SK-N-SH (cell line): Measurements from ENCODE around the gene C2CD3. TPM values are rescaled to one million over a fixed set of nuclear protein-coding genes. Genes with fewer than 3 reads are reported as not detected.
"Not testable (repeated sequence)": the region's sequence is repeated elsewhere in the genome, so short reads cannot be mapped to it uniquely, and the experiment has no call there.

Experiments
- CTCF ChIA-PET: fragments of 300-600, 350-600 bp; formaldehyde crosslinking; extraction: SDS; loops from one replicate; lab custom pipeline; 2021; lab: Yijun Ruan, JAX
- POLR2A ChIA-PET: fragments of 350-600 bp; sonication (Branson Sonifier 250); formaldehyde crosslinking; extraction: SDS; loops from one replicate; lab custom pipeline; 2020; ENCODE audit warnings: antibody characterized with exemption, inconsistent platforms; lab: Yijun Ruan, JAX
- DNase-seq: peaks from one replicate; pipeline ENCODE4 v3.0.0; 2012
- H2AFZ ChIP-seq: fragments of 200-600 bp; sonication (generic); 2 replicates; pipeline ENCODE4 v1.8.1; 2016; ENCODE audit warnings: antibody characterized with exemption, mild to moderate bottlenecking, low read depth
- H3F3A ChIP-seq: fragments of 200-600 bp; sonication (generic); replicated peaks from 2 replicates; pipeline ENCODE3; 2016; ENCODE audit warnings: antibody characterized with exemption, mild to moderate bottlenecking; ENCODE audit not compliant: insufficient read depth
- H3K27ac ChIP-seq, 2 experiments: fragments of 200-500 bp in 1 of 2; fragments of 200-600 bp in 1 of 2; sonication (Bioruptor generic) in 1 of 2; sonication (generic), shearing (Covaris generic) in 1 of 2; 2 replicates each; pipeline versions ENCODE4 v1.5.1 to v1.6.1; 2014 to 2016; ENCODE audit warnings: low read depth in 2 of 2, inconsistent platforms in 1 of 2, low read length in 1 of 2, mild to moderate bottlenecking in 1 of 2, mixed read lengths in 1 of 2
- H3K27me3 ChIP-seq: fragments of 200-600 bp; sonication (generic), shearing (Covaris generic); 2 replicates; pipeline ENCODE4 v1.6.1; 2016; ENCODE audit warnings: mixed run types; ENCODE audit not compliant: insufficient read depth
- H3K36me3 ChIP-seq, 2 experiments: fragments of 200-500 bp in 1 of 2; fragments of 200-600 bp in 1 of 2; sonication (Bioruptor generic) in 1 of 2; sonication (generic) in 1 of 2; replicated peaks in 1 of 2; 2 replicates each; pipeline versions ENCODE3 to v1.5.1; 2014 to 2016; ENCODE audit warnings: low read length in 1 of 2, mild to moderate bottlenecking in 1 of 2; ENCODE audit not compliant: insufficient read depth in 2 of 2, control insufficient read depth in 1 of 2
- H3K4me1 ChIP-seq, 2 experiments: fragments of 200-500 bp in 1 of 2; fragments of 200-600 bp in 1 of 2; sonication (Bioruptor generic) in 1 of 2; sonication (generic), shearing (Covaris generic) in 1 of 2; 2 replicates each; pipeline versions ENCODE4 v1.5.1 to v1.6.1; 2014 to 2016; ENCODE audit warnings: low read depth in 1 of 2, low read length in 1 of 2, mixed run types in 1 of 2; ENCODE audit not compliant: insufficient read depth in 2 of 2, control insufficient read depth in 1 of 2
- H3K4me2 ChIP-seq: fragments of 200-600 bp; sonication (generic), shearing (Covaris generic); 2 replicates; pipeline ENCODE4 v1.6.1; 2017; ENCODE audit warnings: mixed run types
- H3K4me3 ChIP-seq, 2 experiments: fragments of 200-500 bp in 1 of 2; fragments of 200-600 bp in 1 of 2; sonication (Bioruptor generic) in 1 of 2; sonication (generic), shearing (Covaris generic) in 1 of 2; 2 replicates each; pipeline versions ENCODE4 v1.5.1 to v1.8.1; 2014 to 2016; ENCODE audit warnings: low read depth in 2 of 2, inconsistent platforms in 1 of 2, low read length in 1 of 2, mild to moderate bottlenecking in 1 of 2, mixed read lengths in 1 of 2, moderate library complexity in 1 of 2
- H3K79me2 ChIP-seq: fragments of 200-600 bp; sonication (generic); 2 replicates; pipeline ENCODE4 v1.8.1; 2017; ENCODE audit warnings: mild to moderate bottlenecking; ENCODE audit not compliant: insufficient read depth
- H3K9ac ChIP-seq: fragments of 200-600 bp; sonication (generic); 2 replicates; pipeline ENCODE4 v1.6.1; 2017; ENCODE audit warnings: mixed run types
- H3K9me2 ChIP-seq: fragments of 200-600 bp; sonication (generic); 2 replicates; pipeline ENCODE4 v1.6.1; 2017; ENCODE audit warnings: mixed run types
- H3K9me3 ChIP-seq: fragments of 200-600 bp; sonication (generic); 2 replicates; pipeline ENCODE4 v1.6.1; 2017; ENCODE audit warnings: mixed run types, mild to moderate bottlenecking, moderate library complexity
- H4K20me1 ChIP-seq: fragments of 200-600 bp; sonication (generic); 2 replicates; pipeline ENCODE4 v1.6.1; 2017; ENCODE audit warnings: mild to moderate bottlenecking, mixed run types; ENCODE audit not compliant: insufficient read depth
- ELF1 ChIP-seq: IDR thresholded peaks from 2 replicates; pipeline ENCODE4 v1.4.0; 2012
- WGBS: methylation state at CpG from one replicate; pipeline ENCODE4 v1.1.6; 2017; ENCODE audit warnings: low lambda C conversion rate; 5-methylcytosine and 5-hydroxymethylcytosine counted together
- polyA plus RNA-seq, 3 experiments: library from polyadenylated mRNA; depleted of rRNA; stranded (reverse); fragments of >200 nt; gene quantifications; 2 replicates each; pipeline ENCODE4 v1.2.3, GENCODE V29; 2012
- TF ChIP-seq, protein P1 (sequence below): IDR thresholded peaks from 2 replicates; pipeline ENCODE4 v1.4.0; 2012; ENCODE audit warnings: low read depth, borderline replicate concordance
- TF ChIP-seq, protein P2 (sequence below): fragments of 200-600 bp; sonication (generic); IDR thresholded peaks from 2 replicates; pipeline ENCODE4 v1.6.1; 2017; ENCODE audit warnings: antibody characterized with exemption, mild to moderate bottlenecking, moderate library complexity
- TF ChIP-seq, protein P3 (sequence below): IDR thresholded peaks from 2 replicates; pipeline ENCODE4 v1.6.1; 2012; ENCODE audit warnings: mild to moderate bottlenecking, low read depth, low read length, moderate library complexity
- TF ChIP-seq, protein P4 (sequence below): fragments of 150-350 bp; IDR thresholded peaks from 2 replicates; pipeline ENCODE4 v1.6.1; 2016; ENCODE audit warnings: mild to moderate bottlenecking, low read depth, low read length

The C2CD3 gene
- polyA plus RNA-seq, 1 of the 3 experiments (the other 2 are of a cell fraction) = 7.0 TPM

DNA sequence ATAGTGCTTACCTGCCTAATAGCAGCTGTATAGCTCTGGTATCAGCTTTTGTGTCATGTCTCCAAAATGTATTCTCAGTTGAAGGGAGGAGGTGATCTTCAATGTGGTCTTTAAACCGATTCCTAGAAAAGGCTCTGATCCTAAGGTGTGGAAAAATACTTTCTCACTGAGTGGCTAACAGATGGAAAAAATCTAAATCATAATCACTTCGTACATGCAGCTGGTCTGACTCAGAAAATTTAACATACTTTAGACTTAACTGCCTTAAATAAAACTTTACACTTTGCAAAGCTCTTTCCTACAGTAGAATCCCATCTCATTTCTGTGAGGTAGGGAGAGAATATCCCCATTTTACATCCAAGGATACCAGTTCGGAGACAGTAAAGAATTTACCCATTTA is 38.0 kb downstream of the C2CD3 start:
- Histone ChIP-seq H3K36me3 (peaks cover 22 to 32% of the 10 kb centered on the region in 2 experiments), H3K27ac (no peak overlapping the region; a peak in 1 of 4 replicates), H3K27me3 (no peaks in the 10 kb centered on the region), H3K79me2 (no peaks in the 10 kb centered on the region), H3K9me3 (no peaks in the 10 kb centered on the region), H3K9ac (no peak overlapping the region), H3K9me2 (no peaks in the 10 kb centered on the region), H3K4me2 (no peak overlapping the region), H2AFZ (no peak overlapping the region), H4K20me1 (no peaks in the 10 kb centered on the region), H3K4me3 (no peak overlapping the region), H3K4me1 (peaks cover 2 to 29% of the 10 kb centered on the region in 2 experiments; a peak in 2 of 4 replicates), H3F3A (peaks cover 11% of the 10 kb centered on the region)
- ChIA-PET CTCF (no interaction called here), POLR2A (no interaction called here)
- 76% methylated on average over 3 of the region's 3 CpGs for WGBS
- no peak for TF ChIP-seq ELF1
- DNase-seq = no peak

DNA sequence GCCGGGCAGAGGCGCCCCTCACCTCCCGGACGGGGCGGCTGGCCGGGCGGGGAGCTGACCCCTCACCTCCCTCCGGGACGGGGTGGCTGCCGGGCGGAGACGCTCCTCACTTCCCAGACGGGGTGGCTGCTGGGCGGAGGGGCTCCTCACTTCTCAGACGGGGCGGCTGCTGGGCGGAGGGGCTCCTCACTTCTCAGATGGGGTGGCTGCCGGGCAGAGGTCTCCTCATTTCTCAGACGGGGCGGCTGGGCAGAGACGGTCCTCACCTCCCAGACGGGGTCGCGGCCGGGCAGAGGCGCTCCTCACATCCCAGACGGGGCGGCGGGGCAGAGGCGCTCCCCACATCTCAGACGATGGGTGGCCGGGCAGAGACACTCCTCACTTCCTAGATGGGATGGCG is 41.7 kb downstream of the C2CD3 start:
- H3K4me1 ChIP-seq, H3K9ac ChIP-seq, H3K4me2 ChIP-seq, DNase-seq, POLR2A ChIA-PET, H3K9me3 ChIP-seq, CTCF ChIA-PET, H3K4me3 ChIP-seq, H3K79me2 ChIP-seq, H2AFZ ChIP-seq, H3K27me3 ChIP-seq, H3K9me2 ChIP-seq, H4K20me1 ChIP-seq, H3K27ac ChIP-seq, H3F3A ChIP-seq: not testable (repeated sequence)
- peaks cover 17 to 19% of the 10 kb centered on the region in 2 experiments for H3K36me3 ChIP-seq
- 100% methylated on average over 1 of the region's 33 CpGs for WGBS

DNA sequence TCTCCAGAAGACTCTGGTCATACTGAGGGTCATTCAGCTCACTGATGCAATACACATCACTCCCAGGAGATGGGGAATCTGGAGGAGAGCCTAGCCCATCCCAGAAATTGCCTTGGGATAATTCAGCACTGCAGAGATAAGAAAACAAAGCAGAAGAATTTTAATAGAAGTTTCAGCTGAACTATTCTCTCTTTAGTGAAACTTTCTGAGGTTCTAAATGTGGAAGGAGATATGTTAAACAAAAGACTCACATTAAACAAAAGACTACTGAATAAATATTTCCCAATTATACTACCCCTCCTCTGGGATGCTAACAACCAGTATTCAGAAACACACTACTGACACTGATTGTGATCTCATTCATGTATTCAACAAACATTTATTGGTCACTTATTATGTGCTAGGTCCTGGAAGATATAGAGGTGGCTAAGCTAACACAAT is 47.8 kb downstream of the C2CD3 start:
- Histone ChIP-seq H4K20me1 (no peaks in the 10 kb centered on the region), H3K36me3 (peaks cover 4 to 22% of the 10 kb centered on the region in 2 experiments), H3K27me3 (no peaks in the 10 kb centered on the region), H3K9ac (no peak overlapping the region), H3K27ac (no peak overlapping the region), H3F3A (peaks cover 24% of the 10 kb centered on the region), H3K4me2 (no peak overlapping the region), H2AFZ (no peak overlapping the region), H3K9me2 (no peaks in the 10 kb centered on the region), H3K79me2 (no peaks in the 10 kb centered on the region), H3K4me3 (no peak overlapping the region), H3K9me3 (no peaks in the 10 kb centered on the region), H3K4me1 (no peaks in the 10 kb centered on the region)
- TF ChIP-seq, protein P1, sequence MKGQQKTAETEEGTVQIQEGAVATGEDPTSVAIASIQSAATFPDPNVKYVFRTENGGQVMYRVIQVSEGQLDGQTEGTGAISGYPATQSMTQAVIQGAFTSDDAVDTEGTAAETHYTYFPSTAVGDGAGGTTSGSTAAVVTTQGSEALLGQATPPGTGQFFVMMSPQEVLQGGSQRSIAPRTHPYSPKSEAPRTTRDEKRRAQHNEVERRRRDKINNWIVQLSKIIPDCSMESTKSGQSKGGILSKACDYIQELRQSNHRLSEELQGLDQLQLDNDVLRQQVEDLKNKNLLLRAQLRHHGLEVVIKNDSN = no peak
- TF ChIP-seq, protein P2, sequence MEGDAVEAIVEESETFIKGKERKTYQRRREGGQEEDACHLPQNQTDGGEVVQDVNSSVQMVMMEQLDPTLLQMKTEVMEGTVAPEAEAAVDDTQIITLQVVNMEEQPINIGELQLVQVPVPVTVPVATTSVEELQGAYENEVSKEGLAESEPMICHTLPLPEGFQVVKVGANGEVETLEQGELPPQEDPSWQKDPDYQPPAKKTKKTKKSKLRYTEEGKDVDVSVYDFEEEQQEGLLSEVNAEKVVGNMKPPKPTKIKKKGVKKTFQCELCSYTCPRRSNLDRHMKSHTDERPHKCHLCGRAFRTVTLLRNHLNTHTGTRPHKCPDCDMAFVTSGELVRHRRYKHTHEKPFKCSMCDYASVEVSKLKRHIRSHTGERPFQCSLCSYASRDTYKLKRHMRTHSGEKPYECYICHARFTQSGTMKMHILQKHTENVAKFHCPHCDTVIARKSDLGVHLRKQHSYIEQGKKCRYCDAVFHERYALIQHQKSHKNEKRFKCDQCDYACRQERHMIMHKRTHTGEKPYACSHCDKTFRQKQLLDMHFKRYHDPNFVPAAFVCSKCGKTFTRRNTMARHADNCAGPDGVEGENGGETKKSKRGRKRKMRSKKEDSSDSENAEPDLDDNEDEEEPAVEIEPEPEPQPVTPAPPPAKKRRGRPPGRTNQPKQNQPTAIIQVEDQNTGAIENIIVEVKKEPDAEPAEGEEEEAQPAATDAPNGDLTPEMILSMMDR = peak; percentile 32
- TF ChIP-seq, protein P3, sequence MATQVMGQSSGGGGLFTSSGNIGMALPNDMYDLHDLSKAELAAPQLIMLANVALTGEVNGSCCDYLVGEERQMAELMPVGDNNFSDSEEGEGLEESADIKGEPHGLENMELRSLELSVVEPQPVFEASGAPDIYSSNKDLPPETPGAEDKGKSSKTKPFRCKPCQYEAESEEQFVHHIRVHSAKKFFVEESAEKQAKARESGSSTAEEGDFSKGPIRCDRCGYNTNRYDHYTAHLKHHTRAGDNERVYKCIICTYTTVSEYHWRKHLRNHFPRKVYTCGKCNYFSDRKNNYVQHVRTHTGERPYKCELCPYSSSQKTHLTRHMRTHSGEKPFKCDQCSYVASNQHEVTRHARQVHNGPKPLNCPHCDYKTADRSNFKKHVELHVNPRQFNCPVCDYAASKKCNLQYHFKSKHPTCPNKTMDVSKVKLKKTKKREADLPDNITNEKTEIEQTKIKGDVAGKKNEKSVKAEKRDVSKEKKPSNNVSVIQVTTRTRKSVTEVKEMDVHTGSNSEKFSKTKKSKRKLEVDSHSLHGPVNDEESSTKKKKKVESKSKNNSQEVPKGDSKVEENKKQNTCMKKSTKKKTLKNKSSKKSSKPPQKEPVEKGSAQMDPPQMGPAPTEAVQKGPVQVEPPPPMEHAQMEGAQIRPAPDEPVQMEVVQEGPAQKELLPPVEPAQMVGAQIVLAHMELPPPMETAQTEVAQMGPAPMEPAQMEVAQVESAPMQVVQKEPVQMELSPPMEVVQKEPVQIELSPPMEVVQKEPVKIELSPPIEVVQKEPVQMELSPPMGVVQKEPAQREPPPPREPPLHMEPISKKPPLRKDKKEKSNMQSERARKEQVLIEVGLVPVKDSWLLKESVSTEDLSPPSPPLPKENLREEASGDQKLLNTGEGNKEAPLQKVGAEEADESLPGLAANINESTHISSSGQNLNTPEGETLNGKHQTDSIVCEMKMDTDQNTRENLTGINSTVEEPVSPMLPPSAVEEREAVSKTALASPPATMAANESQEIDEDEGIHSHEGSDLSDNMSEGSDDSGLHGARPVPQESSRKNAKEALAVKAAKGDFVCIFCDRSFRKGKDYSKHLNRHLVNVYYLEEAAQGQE = no peak
- TF ChIP-seq, protein P4, sequence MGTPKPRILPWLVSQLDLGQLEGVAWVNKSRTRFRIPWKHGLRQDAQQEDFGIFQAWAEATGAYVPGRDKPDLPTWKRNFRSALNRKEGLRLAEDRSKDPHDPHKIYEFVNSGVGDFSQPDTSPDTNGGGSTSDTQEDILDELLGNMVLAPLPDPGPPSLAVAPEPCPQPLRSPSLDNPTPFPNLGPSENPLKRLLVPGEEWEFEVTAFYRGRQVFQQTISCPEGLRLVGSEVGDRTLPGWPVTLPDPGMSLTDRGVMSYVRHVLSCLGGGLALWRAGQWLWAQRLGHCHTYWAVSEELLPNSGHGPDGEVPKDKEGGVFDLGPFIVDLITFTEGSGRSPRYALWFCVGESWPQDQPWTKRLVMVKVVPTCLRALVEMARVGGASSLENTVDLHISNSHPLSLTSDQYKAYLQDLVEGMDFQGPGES = no peak
- peak; percentile 11 for DNase-seq
- ChIA-PET CTCF (no interaction called here), POLR2A (no interaction called here)
